ENCODE results near the gene ADA. TPM values are rescaled to one million over a fixed set of nuclear protein-coding genes. Genes with fewer than 3 reads are reported as not detected.

The ADA gene
- total RNA-seq, 1 experiment from 2014 or later: 28.2 TPM

DNA sequence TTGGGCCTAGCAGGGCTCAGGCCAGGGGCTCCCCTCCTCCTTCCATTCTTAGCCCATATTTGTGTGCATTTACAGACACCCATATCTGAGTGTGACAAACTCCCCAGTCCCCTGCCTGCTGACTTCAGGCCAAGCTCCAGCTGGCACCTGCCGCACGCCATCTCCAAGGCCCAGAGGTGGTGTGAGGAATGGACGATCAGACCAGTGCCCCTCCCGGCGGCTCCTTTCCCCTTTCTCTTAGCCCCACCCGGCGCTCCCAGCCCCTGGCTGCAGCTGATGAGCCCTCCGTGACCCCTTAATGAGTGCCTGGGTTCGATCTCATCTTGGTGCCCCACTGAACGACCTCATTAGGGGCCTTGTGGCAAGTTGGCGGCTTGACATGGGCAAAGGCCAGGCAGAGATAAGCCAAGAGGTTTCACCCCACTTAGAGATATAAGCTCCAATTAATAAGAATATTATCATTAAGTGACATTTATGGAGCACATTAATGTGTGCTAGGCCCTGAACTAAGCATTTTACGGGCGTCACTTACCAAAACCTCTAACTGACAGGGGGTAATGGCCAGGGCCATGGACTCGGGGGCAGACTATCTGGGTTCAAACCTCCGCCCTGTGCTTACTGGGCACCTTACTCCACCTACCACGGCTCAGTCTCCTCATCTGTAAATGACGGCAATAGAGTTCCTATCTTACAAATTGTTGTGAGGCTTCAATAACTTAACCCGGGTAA, 17.5 kb downstream of the ADA start:
- Histone ChIP-seq H3K9me3 (ENCODE audit: insufficient read depth, low read depth) (no peaks in the 10 kb centered on the region), H3K79me2 (ENCODE audit: low read depth) (no peaks in the 10 kb centered on the region), H3K4me1 (replicated peaks; ENCODE audit: insufficient read depth) (no peaks in the 10 kb centered on the region), H3K27ac (no peak overlapping the region), H3K27me3 (ENCODE audit: insufficient read depth, low read depth) (no peaks in the 10 kb centered on the region), H3K4me3 (no peak overlapping the region), H4K20me1 (ENCODE audit: insufficient read depth) (no peaks in the 10 kb centered on the region), H3K4me2 (no peak overlapping the region), H3F3A (ENCODE audit: insufficient read depth, low read depth) (no peaks in the 10 kb centered on the region), H2AFZ (no peak overlapping the region), H3K9me2 (ENCODE audit: insufficient read depth) (no peaks in the 10 kb centered on the region), H3K36me3 (ENCODE audit: low read depth) (no peaks in the 10 kb centered on the region)
- POLR2A ChIA-PET (ENCODE audit: unreplicated experiment): no interaction called here
- no peak for TF ChIP-seq EZH2 (IDR thresholded peaks at IDR 0.05; ENCODE audit: low read depth)
- TF ChIP-seq, protein P1, sequence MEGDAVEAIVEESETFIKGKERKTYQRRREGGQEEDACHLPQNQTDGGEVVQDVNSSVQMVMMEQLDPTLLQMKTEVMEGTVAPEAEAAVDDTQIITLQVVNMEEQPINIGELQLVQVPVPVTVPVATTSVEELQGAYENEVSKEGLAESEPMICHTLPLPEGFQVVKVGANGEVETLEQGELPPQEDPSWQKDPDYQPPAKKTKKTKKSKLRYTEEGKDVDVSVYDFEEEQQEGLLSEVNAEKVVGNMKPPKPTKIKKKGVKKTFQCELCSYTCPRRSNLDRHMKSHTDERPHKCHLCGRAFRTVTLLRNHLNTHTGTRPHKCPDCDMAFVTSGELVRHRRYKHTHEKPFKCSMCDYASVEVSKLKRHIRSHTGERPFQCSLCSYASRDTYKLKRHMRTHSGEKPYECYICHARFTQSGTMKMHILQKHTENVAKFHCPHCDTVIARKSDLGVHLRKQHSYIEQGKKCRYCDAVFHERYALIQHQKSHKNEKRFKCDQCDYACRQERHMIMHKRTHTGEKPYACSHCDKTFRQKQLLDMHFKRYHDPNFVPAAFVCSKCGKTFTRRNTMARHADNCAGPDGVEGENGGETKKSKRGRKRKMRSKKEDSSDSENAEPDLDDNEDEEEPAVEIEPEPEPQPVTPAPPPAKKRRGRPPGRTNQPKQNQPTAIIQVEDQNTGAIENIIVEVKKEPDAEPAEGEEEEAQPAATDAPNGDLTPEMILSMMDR (conservative IDR thresholded peaks at IDR 0.05): no peak
- no peak for DNase-seq
- BruUV-seq (replicated peaks): no TSS peak
- intact Hi-C loops (cut with micrococcal nuclease; ENCODE audit: unreplicated experiment): no loop called here
- CTCF ChIA-PET: no interaction called here

DNA sequence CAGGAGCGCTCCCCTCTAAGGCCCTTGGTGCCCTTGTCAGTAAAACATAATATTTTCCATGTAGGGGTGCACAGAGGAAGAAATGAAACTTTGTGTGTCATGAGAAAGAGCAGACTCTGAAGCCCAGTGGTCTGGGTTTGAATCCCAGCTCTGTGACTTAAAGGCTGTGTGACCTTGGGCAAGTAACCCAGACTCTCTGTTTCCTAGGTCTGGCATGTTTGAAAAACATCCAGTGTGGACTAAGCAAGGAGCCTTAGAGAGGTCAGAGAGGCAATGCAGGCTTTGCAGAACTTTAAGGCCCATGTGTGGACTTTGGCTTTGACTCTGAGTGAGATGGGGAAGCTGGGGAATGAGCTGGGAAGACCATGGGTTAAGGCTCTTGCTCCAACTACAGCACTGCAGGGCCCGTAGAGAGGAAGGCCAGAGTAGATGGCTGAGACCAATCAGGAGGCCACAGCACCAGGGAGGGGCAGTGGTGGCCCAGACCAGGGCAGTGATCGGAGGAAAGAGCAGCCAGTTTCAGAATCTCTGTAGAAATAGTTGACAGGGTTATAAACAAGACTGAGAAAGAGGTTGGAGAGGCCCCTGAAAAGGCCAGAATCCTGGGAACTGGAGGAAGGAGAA, 18.2 kb downstream of the ADA start:
- Histone ChIP-seq H3K4me1 (replicated peaks; ENCODE audit: insufficient read depth) (no peaks in the 10 kb centered on the region), H2AFZ (no peak overlapping the region), H3K9me3 (ENCODE audit: insufficient read depth, low read depth) (no peaks in the 10 kb centered on the region), H3F3A (ENCODE audit: insufficient read depth, low read depth) (no peaks in the 10 kb centered on the region), H3K27ac (no peak overlapping the region), H3K79me2 (ENCODE audit: low read depth) (no peaks in the 10 kb centered on the region), H3K4me2 (no peak overlapping the region), H3K4me3 (no peak overlapping the region), H3K36me3 (ENCODE audit: low read depth) (no peaks in the 10 kb centered on the region), H3K27me3 (ENCODE audit: insufficient read depth, low read depth) (no peaks in the 10 kb centered on the region), H4K20me1 (ENCODE audit: insufficient read depth) (no peaks in the 10 kb centered on the region), H3K9me2 (ENCODE audit: insufficient read depth) (no peaks in the 10 kb centered on the region)
- BruUV-seq (replicated peaks): no TSS peak
- ChIA-PET POLR2A (ENCODE audit: unreplicated experiment) (no interaction called here), CTCF (no interaction called here)
- no peak for TF ChIP-seq EZH2 (IDR thresholded peaks at IDR 0.05; ENCODE audit: low read depth)
- TF ChIP-seq, protein P1 (conservative IDR thresholded peaks at IDR 0.05): no peak
- intact Hi-C loops (cut with micrococcal nuclease; ENCODE audit: unreplicated experiment): no loop called here
- DNase-seq: no peak

DNA sequence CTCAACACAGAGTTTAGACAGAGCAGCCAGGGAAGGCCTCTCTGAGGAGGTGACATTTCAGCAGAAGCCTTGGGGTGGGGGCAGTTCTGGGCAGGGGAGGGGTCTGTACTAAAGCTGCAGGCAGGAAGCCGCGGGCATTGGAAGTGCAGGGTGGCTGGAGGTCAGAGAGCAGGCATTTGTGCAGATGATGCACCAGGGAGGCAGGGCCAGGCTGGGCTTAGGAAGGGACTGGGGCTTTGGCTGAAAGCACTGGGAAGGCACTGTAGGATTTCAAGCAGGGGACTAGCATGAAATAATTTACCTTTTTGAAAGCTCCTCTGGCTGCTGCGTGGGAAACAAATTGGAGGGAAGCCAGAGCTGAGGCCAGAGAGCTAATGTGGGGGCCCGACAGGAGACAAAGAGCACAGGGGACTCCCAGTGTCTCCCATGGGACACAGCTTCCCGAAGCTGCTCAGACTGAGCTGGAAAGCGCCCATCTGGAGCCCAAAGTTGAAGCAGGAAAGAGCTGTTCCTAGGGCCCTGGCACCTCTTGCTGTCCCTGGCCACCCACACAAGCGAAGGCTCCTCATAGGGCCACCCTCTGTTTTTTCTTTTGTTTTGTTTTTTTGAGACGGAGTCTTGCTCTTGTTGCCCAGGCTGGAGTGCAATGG, 19.3 kb downstream of the ADA start:
- no TSS peak for BruUV-seq (replicated peaks)
- TF ChIP-seq, protein P1 (conservative IDR thresholded peaks at IDR 0.05): no peak
- no peak for TF ChIP-seq EZH2 (IDR thresholded peaks at IDR 0.05; ENCODE audit: low read depth)
- ChIA-PET CTCF (no interaction called here), POLR2A (ENCODE audit: unreplicated experiment) (no interaction called here)
- no peaks in the 10 kb centered on the region for H3K27me3 ChIP-seq (ENCODE audit: insufficient read depth, low read depth)
- no peak for DNase-seq
- no peaks in the 10 kb centered on the region for H3K4me1 ChIP-seq (replicated peaks; ENCODE audit: insufficient read depth)
- no peak overlapping the region for H3K4me3 ChIP-seq
- H3K9me3 ChIP-seq (ENCODE audit: insufficient read depth, low read depth): no peaks in the 10 kb centered on the region
- H3K36me3 ChIP-seq (ENCODE audit: low read depth): no peaks in the 10 kb centered on the region
- no peaks in the 10 kb centered on the region for H3F3A ChIP-seq (ENCODE audit: insufficient read depth, low read depth)
- no peaks in the 10 kb centered on the region for H3K79me2 ChIP-seq (ENCODE audit: low read depth)
- no peaks in the 10 kb centered on the region for H3K9me2 ChIP-seq (ENCODE audit: insufficient read depth)
- no peak overlapping the region for H2AFZ ChIP-seq
- no peak overlapping the region for H3K27ac ChIP-seq
- H4K20me1 ChIP-seq (ENCODE audit: insufficient read depth): no peaks in the 10 kb centered on the region
- no peak overlapping the region for H3K4me2 ChIP-seq
- intact Hi-C loops (cut with micrococcal nuclease; ENCODE audit: unreplicated experiment): no loop called here

Data from PC-9 (cell line).